ENCODE data around the gene VPS26C. TPM values are rescaled to one million over a fixed set of nuclear protein-coding genes. Genes with fewer than 3 reads are reported as not detected.
"Not testable (repeated sequence)": the region's sequence is repeated elsewhere in the genome, so short reads cannot be mapped to it uniquely, and the experiment has no call there.

VPS26C gene
- total RNA-seq, 1 experiment from 2014 or later = 40.5 TPM

GRCh38 chr21:37292041-37292440 is 24.9 kb upstream of the VPS26C start:
- H3K36me3 Mint-ChIP-seq (ENCODE audit: insufficient read depth, unreplicated experiment) = no peaks in the 10 kb centered on the region
- no TSS peak for BruUV-seq (replicated peaks)
- no peaks in the 10 kb centered on the region for H3K9me3 Mint-ChIP-seq (ENCODE audit: unreplicated experiment)
- no peak overlapping the region for H3K4me3 ChIP-seq (ENCODE audit: low read depth, low read length)
- no peak overlapping the region for H3K4me3 Mint-ChIP-seq (ENCODE audit: unreplicated experiment)
- POLR2A ChIA-PET = no interaction called here
- H3K4me1 Mint-ChIP-seq (ENCODE audit: low read depth, unreplicated experiment) = no peaks in the 10 kb centered on the region
- CTCF ChIA-PET = no interaction called here
- TF ChIP-seq, protein P1, sequence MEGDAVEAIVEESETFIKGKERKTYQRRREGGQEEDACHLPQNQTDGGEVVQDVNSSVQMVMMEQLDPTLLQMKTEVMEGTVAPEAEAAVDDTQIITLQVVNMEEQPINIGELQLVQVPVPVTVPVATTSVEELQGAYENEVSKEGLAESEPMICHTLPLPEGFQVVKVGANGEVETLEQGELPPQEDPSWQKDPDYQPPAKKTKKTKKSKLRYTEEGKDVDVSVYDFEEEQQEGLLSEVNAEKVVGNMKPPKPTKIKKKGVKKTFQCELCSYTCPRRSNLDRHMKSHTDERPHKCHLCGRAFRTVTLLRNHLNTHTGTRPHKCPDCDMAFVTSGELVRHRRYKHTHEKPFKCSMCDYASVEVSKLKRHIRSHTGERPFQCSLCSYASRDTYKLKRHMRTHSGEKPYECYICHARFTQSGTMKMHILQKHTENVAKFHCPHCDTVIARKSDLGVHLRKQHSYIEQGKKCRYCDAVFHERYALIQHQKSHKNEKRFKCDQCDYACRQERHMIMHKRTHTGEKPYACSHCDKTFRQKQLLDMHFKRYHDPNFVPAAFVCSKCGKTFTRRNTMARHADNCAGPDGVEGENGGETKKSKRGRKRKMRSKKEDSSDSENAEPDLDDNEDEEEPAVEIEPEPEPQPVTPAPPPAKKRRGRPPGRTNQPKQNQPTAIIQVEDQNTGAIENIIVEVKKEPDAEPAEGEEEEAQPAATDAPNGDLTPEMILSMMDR (IDR thresholded peaks at IDR 0.05; ENCODE audit: insufficient read depth in 1 of 2, low read depth in 1 of 2, low read length in 1 of 2, severe bottlenecking in 1 of 2, unreplicated experiment in 1 of 2) = no peak
- H3K4me1 ChIP-seq = no peaks in the 10 kb centered on the region
- intact Hi-C loops (cut with micrococcal nuclease; ENCODE audit: unreplicated experiment) = no loop called here
- H3K27me3 ChIP-seq (replicated peaks; ENCODE audit: control insufficient read depth, insufficient read depth, low read length) = no peaks in the 10 kb centered on the region
- H3K27ac Mint-ChIP-seq (ENCODE audit: unreplicated experiment) = no peak overlapping the region
- DNase-seq = no peak
- no peaks in the 10 kb centered on the region for H3K9me3 ChIP-seq
- H3K27me3 Mint-ChIP-seq (ENCODE audit: insufficient read depth, unreplicated experiment) = no peaks in the 10 kb centered on the region
- no peaks in the 10 kb centered on the region for H3K36me3 ChIP-seq (ENCODE audit: control insufficient read depth, insufficient read depth, low read length)

GRCh38 chr21:37283191-37283710 is 16.1 kb upstream of the VPS26C start:
- not testable (repeated sequence) for H3K27ac Mint-ChIP-seq (ENCODE audit: unreplicated experiment)

DNA sequence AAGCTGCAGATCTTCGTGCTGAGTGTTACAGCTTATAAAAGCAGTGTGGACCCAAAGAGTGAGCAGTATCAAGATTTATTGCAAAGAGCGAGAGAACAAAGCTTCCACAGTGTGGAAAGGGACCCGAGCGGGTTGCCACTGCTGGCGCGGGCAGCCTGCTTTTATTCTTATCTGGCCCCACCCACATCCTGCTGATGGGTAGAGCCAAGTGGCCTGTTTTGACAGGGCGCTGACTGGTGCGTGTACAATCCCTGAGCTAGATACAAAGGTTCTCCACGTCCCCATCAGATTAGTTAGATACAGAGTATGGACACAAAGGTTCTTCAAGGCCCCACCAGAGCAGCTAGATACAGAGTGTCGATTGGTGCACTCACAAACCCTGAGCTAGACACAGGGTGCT is 15.5 kb upstream of the VPS26C start:
- DNase-seq; H3K4me1 ChIP-seq; H3K9me3 ChIP-seq; H3K27ac Mint-ChIP-seq (ENCODE audit: unreplicated experiment); H3K4me3 ChIP-seq (ENCODE audit: low read depth, low read length); intact Hi-C loops (cut with micrococcal nuclease; ENCODE audit: unreplicated experiment); H3K27me3 Mint-ChIP-seq (ENCODE audit: insufficient read depth, unreplicated experiment); H3K9me3 Mint-ChIP-seq (ENCODE audit: unreplicated experiment); H3K36me3 Mint-ChIP-seq (ENCODE audit: insufficient read depth, unreplicated experiment); H3K4me1 Mint-ChIP-seq (ENCODE audit: low read depth, unreplicated experiment); CTCF ChIA-PET; POLR2A ChIA-PET; H3K36me3 ChIP-seq (ENCODE audit: control insufficient read depth, insufficient read depth, low read length); H3K27me3 ChIP-seq (replicated peaks; ENCODE audit: control insufficient read depth, insufficient read depth, low read length); BruUV-seq (replicated peaks): not testable (repeated sequence)
- H3K4me3 Mint-ChIP-seq (ENCODE audit: unreplicated experiment) = peak overlapping the region; percentile 71

More at GRCh38 chr21:37283191-37283710, 16.1 kb upstream of the VPS26C start:
- H3K27me3 Mint-ChIP-seq (ENCODE audit: insufficient read depth, unreplicated experiment); H3K27me3 ChIP-seq (replicated peaks; ENCODE audit: control insufficient read depth, insufficient read depth, low read length); BruUV-seq (replicated peaks); H3K9me3 ChIP-seq; H3K36me3 ChIP-seq (ENCODE audit: control insufficient read depth, insufficient read depth, low read length); H3K4me1 Mint-ChIP-seq (ENCODE audit: low read depth, unreplicated experiment); POLR2A ChIA-PET; CTCF ChIA-PET; H3K36me3 Mint-ChIP-seq (ENCODE audit: insufficient read depth, unreplicated experiment); intact Hi-C loops (cut with micrococcal nuclease; ENCODE audit: unreplicated experiment); DNase-seq; H3K4me3 Mint-ChIP-seq (ENCODE audit: unreplicated experiment); H3K4me1 ChIP-seq; H3K4me3 ChIP-seq (ENCODE audit: low read depth, low read length); H3K9me3 Mint-ChIP-seq (ENCODE audit: unreplicated experiment): not testable (repeated sequence)

DNA sequence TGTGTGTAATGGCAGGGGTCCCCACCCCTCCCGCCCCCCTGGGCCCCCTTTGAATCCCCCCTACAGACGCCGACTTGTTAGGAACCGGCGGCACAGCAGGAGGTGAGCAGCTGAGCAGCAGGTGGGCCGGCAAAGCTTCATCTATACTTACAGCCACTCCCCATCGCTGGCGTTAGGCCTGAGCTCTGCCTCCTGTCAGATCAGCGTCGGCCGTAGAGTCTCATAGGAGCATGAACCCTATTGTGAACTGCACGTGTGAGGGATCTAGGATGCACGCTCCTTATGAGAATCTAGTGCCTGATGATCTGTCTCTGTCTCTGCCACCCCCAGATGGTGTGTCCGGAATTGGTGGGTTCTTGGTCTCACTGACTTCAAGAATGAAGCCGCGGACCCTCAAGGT is 14.9 kb upstream of the VPS26C start:
- ChIA-PET CTCF (interaction anchor here (0.7 kb wide), 1 partner anchor 797 kb away, joined by 5 read pairs; no protein-coding TSS in a partner anchor), POLR2A (interaction anchor here (1.0 kb wide), 1 partner anchor 84 kb away, joined by 7 read pairs; no protein-coding TSS in a partner anchor)
- intact Hi-C loops (cut with micrococcal nuclease; ENCODE audit: unreplicated experiment) = no loop called here
- no peaks in the 10 kb centered on the region for H3K27me3 Mint-ChIP-seq (ENCODE audit: insufficient read depth, unreplicated experiment)
- peak; percentile 34 to 47 for DNase-seq
- H3K9me3 Mint-ChIP-seq (ENCODE audit: unreplicated experiment) = no peaks in the 10 kb centered on the region
- peak overlapping the region; percentile 71 for H3K4me3 Mint-ChIP-seq (ENCODE audit: unreplicated experiment)
- no peaks in the 10 kb centered on the region for H3K27me3 ChIP-seq (replicated peaks; ENCODE audit: control insufficient read depth, insufficient read depth, low read length)
- H3K4me3 ChIP-seq (ENCODE audit: low read depth, low read length) = no peak overlapping the region
- TF ChIP-seq, protein P1 (IDR thresholded peaks at IDR 0.05; ENCODE audit: insufficient read depth in 1 of 2, low read depth in 1 of 2, low read length in 1 of 2, severe bottlenecking in 1 of 2, unreplicated experiment in 1 of 2) = no peak
- H3K27ac Mint-ChIP-seq (ENCODE audit: unreplicated experiment) = no peak overlapping the region
- BruUV-seq (replicated peaks) = no TSS peak
- no peaks in the 10 kb centered on the region for H3K4me1 Mint-ChIP-seq (ENCODE audit: low read depth, unreplicated experiment)
- no peaks in the 10 kb centered on the region for H3K4me1 ChIP-seq
- H3K36me3 Mint-ChIP-seq (ENCODE audit: insufficient read depth, unreplicated experiment) = no peaks in the 10 kb centered on the region
- no peaks in the 10 kb centered on the region for H3K36me3 ChIP-seq (ENCODE audit: control insufficient read depth, insufficient read depth, low read length)
- no peaks in the 10 kb centered on the region for H3K9me3 ChIP-seq

Data from Caco-2 (cell line).